ENCODE measurements around the gene CST3.

DNA sequence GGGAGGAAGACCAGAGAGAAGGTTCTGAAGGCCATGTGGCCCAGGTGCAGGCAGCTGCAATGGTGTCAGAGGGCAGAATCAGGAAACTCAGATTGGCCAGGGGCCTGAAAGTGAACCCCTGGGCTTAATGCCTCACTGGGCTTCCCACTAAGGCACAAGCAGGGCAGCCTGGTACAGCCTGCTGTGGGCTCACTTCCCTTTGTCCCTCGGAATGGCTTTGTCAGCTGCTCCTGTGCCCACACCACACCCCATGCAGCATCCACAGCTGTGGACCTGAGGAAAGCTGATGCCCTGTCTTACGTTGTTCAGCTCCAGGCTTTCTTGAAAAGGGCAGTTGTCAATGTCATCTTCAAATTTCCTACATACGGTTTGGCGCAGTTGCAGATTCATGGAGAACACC is 34.4 kb downstream of the CST3 start:
- TF ChIP-seq POLR2A (IDR thresholded peaks at IDR 0.05; ENCODE audit: low read length) (no peak), EP300 (IDR thresholded peaks at IDR 0.05) (no peak), EHMT2 (IDR thresholded peaks at IDR 0.05; ENCODE audit: low read depth) (no peak), KDM1A (IDR thresholded peaks at IDR 0.05; ENCODE audit: low read depth) (no peak), RAD21 (conservative IDR thresholded peaks at IDR 0.05 in 1 of 2, IDR thresholded peaks at IDR 0.05 in 1 of 2) (no peak), REST (IDR thresholded peaks at IDR 0.05) (no peak)
- TF ChIP-seq, protein P1, sequence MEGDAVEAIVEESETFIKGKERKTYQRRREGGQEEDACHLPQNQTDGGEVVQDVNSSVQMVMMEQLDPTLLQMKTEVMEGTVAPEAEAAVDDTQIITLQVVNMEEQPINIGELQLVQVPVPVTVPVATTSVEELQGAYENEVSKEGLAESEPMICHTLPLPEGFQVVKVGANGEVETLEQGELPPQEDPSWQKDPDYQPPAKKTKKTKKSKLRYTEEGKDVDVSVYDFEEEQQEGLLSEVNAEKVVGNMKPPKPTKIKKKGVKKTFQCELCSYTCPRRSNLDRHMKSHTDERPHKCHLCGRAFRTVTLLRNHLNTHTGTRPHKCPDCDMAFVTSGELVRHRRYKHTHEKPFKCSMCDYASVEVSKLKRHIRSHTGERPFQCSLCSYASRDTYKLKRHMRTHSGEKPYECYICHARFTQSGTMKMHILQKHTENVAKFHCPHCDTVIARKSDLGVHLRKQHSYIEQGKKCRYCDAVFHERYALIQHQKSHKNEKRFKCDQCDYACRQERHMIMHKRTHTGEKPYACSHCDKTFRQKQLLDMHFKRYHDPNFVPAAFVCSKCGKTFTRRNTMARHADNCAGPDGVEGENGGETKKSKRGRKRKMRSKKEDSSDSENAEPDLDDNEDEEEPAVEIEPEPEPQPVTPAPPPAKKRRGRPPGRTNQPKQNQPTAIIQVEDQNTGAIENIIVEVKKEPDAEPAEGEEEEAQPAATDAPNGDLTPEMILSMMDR (IDR thresholded peaks at IDR 0.05) = no peak
